CD4-positive, alpha-beta T cell (primary cell): Measurements from ENCODE around the gene CD40. TPM values are rescaled to one million over a fixed set of nuclear protein-coding genes. Genes with fewer than 3 reads are reported as not detected.
A peak's percentile ranks its signal among the peaks of the same experiment; 100 is the strongest.
"Not testable (repeated sequence)": the region's sequence is repeated elsewhere in the genome, so short reads cannot be mapped to it uniquely, and the experiment has no call there.

Source experiments
- ATAC-seq: fragments of 200-7000 bp; cut with Tn5 transposase; one replicate; pipeline ENCODE4 v1.10.0; 2022; ENCODE audit warnings: mild to moderate bottlenecking; ENCODE audit not compliant: poor library complexity
- CTCF ChIA-PET: fragments of 350-600 bp; sonication (Branson Sonifier 250); formaldehyde crosslinking; loops from one replicate; lab custom pipeline; 2021; ENCODE audit warnings: antibody characterized with exemption, inconsistent platforms; lab: Charles Lee
- POLR2A ChIA-PET: fragments of 350-600 bp; sonication (Branson Sonifier 250); formaldehyde crosslinking; loops from one replicate; lab custom pipeline; 2021; ENCODE audit warnings: antibody characterized with exemption, inconsistent platforms; lab: Charles Lee
- DNase-seq, 14 experiments: peaks; one replicate each; pipeline ENCODE4 v3.0.0-alpha.2; 2013 to 2020; ENCODE audit warnings: mixed read lengths in 2 of 14
- H3K27ac ChIP-seq, 2 donors: one replicate each; pipeline versions ENCODE4 v1.5.1 to v1.7.0; 2013; ENCODE audit warnings: low read length in 2 of 2, low read depth in 1 of 2, mild to moderate bottlenecking in 1 of 2
- H3K27me3 ChIP-seq, 2 experiments: 1 replicate in 1 of 2; 2 replicates in 1 of 2; pipeline versions ENCODE4 v1.6.1 to v1.7.0; 2013; ENCODE audit warnings: low read length in 2 of 2, control low read depth in 1 of 2, mild to moderate bottlenecking in 1 of 2, moderate library complexity in 1 of 2; ENCODE audit not compliant: insufficient read depth in 2 of 2, control insufficient read depth in 1 of 2
- H3K36me3 ChIP-seq: one replicate; pipeline ENCODE4 v1.6.1; 2013; ENCODE audit warnings: low read length, control low read depth; ENCODE audit not compliant: insufficient read depth
- H3K4me1 ChIP-seq: one replicate; pipeline ENCODE4 v1.6.1; 2013; ENCODE audit warnings: low read length, control low read depth; ENCODE audit not compliant: insufficient read depth
- H3K4me3 ChIP-seq: one replicate; pipeline ENCODE4 v1.5.1; 2013; ENCODE audit warnings: mild to moderate bottlenecking, low read length, moderate library complexity
- H3K9me3 ChIP-seq, 2 experiments: 1 replicate in 1 of 2; 2 replicates in 1 of 2; pipeline versions ENCODE4 v1.6.1 to v1.7.0; 2013; ENCODE audit warnings: low read length in 2 of 2, mild to moderate bottlenecking in 2 of 2, control low read depth in 1 of 2, moderate library complexity in 1 of 2; ENCODE audit not compliant: control insufficient read depth in 1 of 2, insufficient read depth in 1 of 2
- H3K27ac Mint-ChIP-seq: one replicate; pipeline ENCODE4 v1.8.0; 2020; ENCODE audit warnings: mixed read lengths
- H3K27me3 Mint-ChIP-seq: one replicate; pipeline ENCODE4 v1.8.0; 2021; ENCODE audit warnings: mixed read lengths
- H3K36me3 Mint-ChIP-seq: one replicate; pipeline ENCODE4 v1.8.0; 2021; ENCODE audit warnings: low read depth, mixed read lengths
- H3K4me1 Mint-ChIP-seq: one replicate; pipeline ENCODE4 v1.8.0; 2021; ENCODE audit warnings: low read depth, mixed read lengths
- H3K4me3 Mint-ChIP-seq: one replicate; pipeline ENCODE4 v1.8.0; 2020; ENCODE audit warnings: mild to moderate bottlenecking, mixed read lengths
- H3K9me3 Mint-ChIP-seq: one replicate; pipeline ENCODE4 v1.8.0; 2020; ENCODE audit warnings: mixed read lengths
- intact Hi-C, 2 experiments: fragments of 100-400 bp; cut with DNase I in 1 of 2; cut with micrococcal nuclease in 1 of 2; formaldehyde crosslinking; loops; one replicate each; pipeline versions ENCODE4 v1.15.1 to v1.9.0; 2023 to 2025; cut with DNase I, micrococcal nuclease
- total RNA-seq, 174 experiments: library from RNA in 2 of 174; stranded (reverse) in 2 of 174; gene quantifications; one replicate each; pipeline ENCODE4 v1.2.3 and lab custom pipeline; 2021 to 2026
- TF ChIP-seq, protein P1 (sequence below): fragments of 200-600 bp; IDR thresholded peaks from one replicate; pipeline ENCODE4 v1.8.0; 2022; ENCODE audit warnings: antibody characterized with exemption, mild to moderate bottlenecking

The CD40 gene
- total RNA-seq, 2 experiments from 2014 or later: 1.0 to 1.2 TPM

DNA sequence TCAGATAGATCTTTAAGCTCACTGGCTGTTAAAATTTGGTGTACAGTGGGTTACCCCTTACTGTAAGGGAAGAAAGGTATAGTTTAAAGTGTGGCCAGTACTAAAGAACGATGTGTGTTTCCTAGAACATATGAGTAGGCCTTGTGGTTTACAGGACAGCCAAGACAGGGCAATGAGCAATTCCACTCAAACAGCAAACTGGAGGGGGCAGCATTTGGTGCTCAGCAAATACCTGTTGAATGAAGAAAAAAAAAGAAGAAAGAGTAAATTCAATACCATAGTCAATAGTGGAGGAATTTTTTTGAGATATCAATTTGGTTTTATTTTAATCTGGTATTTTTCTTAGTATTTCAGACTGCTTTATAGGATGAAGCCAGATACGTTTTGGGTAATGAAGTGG lies 24.6 kb upstream of the CD40 start:
- Mint-ChIP-seq H3K36me3 (peaks cover 5% of the 10 kb centered on the region), H3K4me1 (peaks cover 16% of the 10 kb centered on the region), H3K4me3 (no peak overlapping the region), H3K27me3 (peaks cover 21% of the 10 kb centered on the region), H3K27ac (no peak overlapping the region), H3K9me3 (no peaks in the 10 kb centered on the region)
- Histone ChIP-seq H3K36me3 (no peaks in the 10 kb centered on the region), H3K9me3 (no peaks in the 10 kb centered on the region), H3K27me3 (peaks cover 7 to 8% of the 10 kb centered on the region in 2 experiments), H3K27ac (no peak overlapping the region), H3K4me1 (peaks cover 8% of the 10 kb centered on the region), H3K4me3 (no peak overlapping the region)
- intact Hi-C loops: no loop called here
- CTCF ChIA-PET: no interaction called here
- ATAC-seq (no peak), DNase-seq (no peak)
- POLR2A ChIA-PET: no interaction called here
- TF ChIP-seq, protein P1, sequence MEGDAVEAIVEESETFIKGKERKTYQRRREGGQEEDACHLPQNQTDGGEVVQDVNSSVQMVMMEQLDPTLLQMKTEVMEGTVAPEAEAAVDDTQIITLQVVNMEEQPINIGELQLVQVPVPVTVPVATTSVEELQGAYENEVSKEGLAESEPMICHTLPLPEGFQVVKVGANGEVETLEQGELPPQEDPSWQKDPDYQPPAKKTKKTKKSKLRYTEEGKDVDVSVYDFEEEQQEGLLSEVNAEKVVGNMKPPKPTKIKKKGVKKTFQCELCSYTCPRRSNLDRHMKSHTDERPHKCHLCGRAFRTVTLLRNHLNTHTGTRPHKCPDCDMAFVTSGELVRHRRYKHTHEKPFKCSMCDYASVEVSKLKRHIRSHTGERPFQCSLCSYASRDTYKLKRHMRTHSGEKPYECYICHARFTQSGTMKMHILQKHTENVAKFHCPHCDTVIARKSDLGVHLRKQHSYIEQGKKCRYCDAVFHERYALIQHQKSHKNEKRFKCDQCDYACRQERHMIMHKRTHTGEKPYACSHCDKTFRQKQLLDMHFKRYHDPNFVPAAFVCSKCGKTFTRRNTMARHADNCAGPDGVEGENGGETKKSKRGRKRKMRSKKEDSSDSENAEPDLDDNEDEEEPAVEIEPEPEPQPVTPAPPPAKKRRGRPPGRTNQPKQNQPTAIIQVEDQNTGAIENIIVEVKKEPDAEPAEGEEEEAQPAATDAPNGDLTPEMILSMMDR: no peak

DNA sequence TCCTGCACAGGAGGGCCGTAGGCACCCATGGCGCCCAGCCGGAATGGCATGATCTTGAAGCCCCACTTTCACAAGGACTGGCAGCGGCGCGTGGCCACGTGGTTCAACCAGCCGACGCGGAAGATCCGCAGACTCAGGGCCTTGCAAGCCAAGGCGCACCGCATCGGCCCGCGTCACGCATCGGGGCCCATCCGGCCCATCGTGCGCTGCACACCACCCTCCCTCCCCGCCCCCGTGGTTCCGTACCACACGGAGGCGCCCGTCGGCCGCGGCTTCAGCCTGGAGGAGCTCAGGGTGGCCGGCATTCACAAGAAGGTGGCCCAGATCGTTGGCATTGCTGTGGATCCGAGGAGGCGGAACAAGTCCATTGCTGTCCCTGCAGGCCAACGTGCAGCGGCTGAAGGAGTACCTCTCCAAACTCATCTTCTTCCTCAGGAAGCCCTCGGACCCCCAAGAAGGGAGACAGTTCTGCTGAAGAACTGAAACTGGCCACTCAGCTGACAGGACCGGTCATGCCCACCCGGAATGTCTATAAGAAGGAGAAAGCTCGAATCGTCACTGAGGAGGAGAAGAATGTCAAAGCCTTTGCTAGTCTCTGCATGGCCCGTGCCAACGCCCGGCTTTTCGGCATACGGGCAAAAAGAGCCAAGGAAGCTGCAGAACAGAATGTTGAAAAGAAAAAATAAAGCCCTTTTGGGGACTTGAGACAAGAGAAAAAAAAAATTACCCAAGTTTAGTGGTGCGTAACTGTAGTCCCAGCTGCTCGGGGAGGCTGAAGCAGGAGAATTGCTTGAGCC lies 18.4 kb upstream of the CD40 start:
- Mint-ChIP-seq H3K9me3 (no peaks in the 10 kb centered on the region), H3K4me1 (no peaks in the 10 kb centered on the region), H3K4me3 (no peak overlapping the region), H3K27me3 (peaks cover 68% of the 10 kb centered on the region), H3K27ac (no peak overlapping the region), H3K36me3 (no peaks in the 10 kb centered on the region)
- Histone ChIP-seq H3K27ac (no peak overlapping the region), H3K4me1 (no peaks in the 10 kb centered on the region), H3K27me3 (peaks cover 41 to 47% of the 10 kb centered on the region in 2 experiments), H3K4me3 (no peak overlapping the region), H3K36me3 (no peaks in the 10 kb centered on the region), H3K9me3 (peaks cover 0 to 6% of the 10 kb centered on the region in 2 experiments)
- intact Hi-C loops: no loop called here
- ATAC-seq (no peak), DNase-seq (peak in 2 of 14 experiments; percentile 21 to 24)
- TF ChIP-seq, protein P1: no peak
- ChIA-PET CTCF (no interaction called here), POLR2A (interaction anchor here (0.9 kb wide), 1 partner anchor 11 kb away, joined by 3 read pairs; no protein-coding TSS in a partner anchor)

DNA sequence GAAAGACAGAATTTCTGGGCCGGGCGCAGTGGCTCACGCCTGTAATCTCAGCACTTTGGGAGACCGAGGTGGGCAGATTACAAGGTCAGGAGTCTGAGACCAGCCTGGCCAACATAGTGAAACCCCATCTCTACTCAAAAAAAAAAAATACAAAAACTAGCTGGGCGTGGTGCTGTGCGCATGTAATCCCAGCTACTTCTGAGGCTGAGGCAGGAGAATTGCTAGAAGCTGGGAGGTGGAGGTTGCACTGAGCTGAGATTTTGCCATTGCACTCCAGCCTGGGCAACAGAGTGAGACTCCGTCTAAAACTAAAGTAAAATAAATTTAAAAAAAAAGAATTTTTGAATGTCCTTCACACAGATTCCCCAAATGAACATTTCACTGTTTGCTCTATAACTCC lies 17.7 kb upstream of the CD40 start:
- ATAC-seq, H3K27ac Mint-ChIP-seq, H3K4me1 ChIP-seq, POLR2A ChIA-PET, H3K9me3 ChIP-seq, H3K9me3 Mint-ChIP-seq, H3K4me3 ChIP-seq, H3K36me3 ChIP-seq, H3K27ac ChIP-seq, intact Hi-C loops, H3K36me3 Mint-ChIP-seq, H3K4me1 Mint-ChIP-seq, H3K4me3 Mint-ChIP-seq, CTCF ChIA-PET, DNase-seq: not testable (repeated sequence)
- H3K27me3 Mint-ChIP-seq: peaks cover 72% of the 10 kb centered on the region
- H3K27me3 ChIP-seq: peaks cover 46 to 51% of the 10 kb centered on the region in 2 experiments
